Measurements from ENCODE around the gene TRAF3IP3.

TRAF3IP3 gene

GRCh38 chr1:209767706-209768105, 11.9 kb downstream of the TRAF3IP3 start:
- Mint-ChIP-seq H3K4me3 (no peak overlapping the region), H3K27ac (no peak overlapping the region), H3K9me3 (no peaks in the 10 kb centered on the region), H3K27me3 (ENCODE audit: low read depth) (no peaks in the 10 kb centered on the region), H3K36me3 (ENCODE audit: low read depth) (peaks cover 41% of the 10 kb centered on the region), H3K4me1 (ENCODE audit: low read depth) (peaks cover 42% of the 10 kb centered on the region)
- DNase-seq (ENCODE audit: low spot score): no peak

- Mint-ChIP-seq H3K27me3 (ENCODE audit: low read depth) (no peaks in the 10 kb centered on the region), H3K4me1 (ENCODE audit: low read depth) (peaks cover 42% of the 10 kb centered on the region), H3K4me3 (no peak overlapping the region), H3K36me3 (ENCODE audit: low read depth) (peaks cover 34% of the 10 kb centered on the region), H3K27ac (no peak overlapping the region), H3K9me3 (no peaks in the 10 kb centered on the region)
- DNase-seq (ENCODE audit: low spot score): peak; percentile 90
Measured at GRCh38 chr1:209768354-209768774, 12.5 kb downstream of the TRAF3IP3 start.

- H3K4me1 Mint-ChIP-seq (ENCODE audit: low read depth): peaks cover 42% of the 10 kb centered on the region
- H3K27ac Mint-ChIP-seq: no peak overlapping the region
- no peaks in the 10 kb centered on the region for H3K27me3 Mint-ChIP-seq (ENCODE audit: low read depth)
- H3K4me3 Mint-ChIP-seq: no peak overlapping the region
- DNase-seq (ENCODE audit: low spot score): peak; percentile 84
- no peaks in the 10 kb centered on the region for H3K9me3 Mint-ChIP-seq
- H3K36me3 Mint-ChIP-seq (ENCODE audit: low read depth): peaks cover 28% of the 10 kb centered on the region
Measured at GRCh38 chr1:209769171-209769904, 13.5 kb downstream of the TRAF3IP3 start.

- Mint-ChIP-seq H3K27ac (no peak overlapping the region), H3K4me1 (ENCODE audit: low read depth) (peaks cover 45% of the 10 kb centered on the region), H3K27me3 (ENCODE audit: low read depth) (no peaks in the 10 kb centered on the region), H3K9me3 (no peaks in the 10 kb centered on the region), H3K4me3 (no peak overlapping the region), H3K36me3 (ENCODE audit: low read depth) (peaks cover 31% of the 10 kb centered on the region)
- DNase-seq (ENCODE audit: low spot score): no peak
Measured at GRCh38 chr1:209769971-209770370, 14.1 kb downstream of the TRAF3IP3 start.

GRCh38 chr1:209770636-209771415, 15.0 kb downstream of the TRAF3IP3 start:
- H3K27me3 Mint-ChIP-seq (ENCODE audit: low read depth): no peaks in the 10 kb centered on the region
- H3K27ac Mint-ChIP-seq: no peak overlapping the region
- peaks cover 30% of the 10 kb centered on the region for H3K36me3 Mint-ChIP-seq (ENCODE audit: low read depth)
- no peaks in the 10 kb centered on the region for H3K9me3 Mint-ChIP-seq
- peaks cover 45% of the 10 kb centered on the region for H3K4me1 Mint-ChIP-seq (ENCODE audit: low read depth)
- no peak overlapping the region for H3K4me3 Mint-ChIP-seq
- no peak for DNase-seq (ENCODE audit: low spot score)

- no peak for DNase-seq (ENCODE audit: low spot score)
- Mint-ChIP-seq H3K36me3 (ENCODE audit: low read depth) (peaks cover 28% of the 10 kb centered on the region), H3K4me1 (ENCODE audit: low read depth) (peaks cover 42% of the 10 kb centered on the region), H3K27me3 (ENCODE audit: low read depth) (no peaks in the 10 kb centered on the region), H3K4me3 (no peak overlapping the region), H3K27ac (no peak overlapping the region), H3K9me3 (no peaks in the 10 kb centered on the region)
Measured at GRCh38 chr1:209772126-209772525, 16.3 kb downstream of the TRAF3IP3 start.

GRCh38 chr1:209774592-209774991, 18.7 kb downstream of the TRAF3IP3 start:
- no peak for DNase-seq (ENCODE audit: low spot score)
- Mint-ChIP-seq H3K27ac (peak overlapping the region; percentile 59), H3K27me3 (ENCODE audit: low read depth) (no peaks in the 10 kb centered on the region), H3K36me3 (ENCODE audit: low read depth) (peaks cover 50% of the 10 kb centered on the region), H3K9me3 (no peaks in the 10 kb centered on the region), H3K4me1 (ENCODE audit: low read depth) (peaks cover 44% of the 10 kb centered on the region), H3K4me3 (peak overlapping the region; percentile 1)

- no peaks in the 10 kb centered on the region for H3K27me3 Mint-ChIP-seq (ENCODE audit: low read depth)
- H3K36me3 Mint-ChIP-seq (ENCODE audit: low read depth): peaks cover 58% of the 10 kb centered on the region
- no peak overlapping the region for H3K4me3 Mint-ChIP-seq
- DNase-seq (ENCODE audit: low spot score): no peak
- peaks cover 52% of the 10 kb centered on the region for H3K4me1 Mint-ChIP-seq (ENCODE audit: low read depth)
- H3K27ac Mint-ChIP-seq: no peak overlapping the region
- no peaks in the 10 kb centered on the region for H3K9me3 Mint-ChIP-seq
Measured at GRCh38 chr1:209775678-209776077, 19.8 kb downstream of the TRAF3IP3 start.

- Mint-ChIP-seq H3K36me3 (ENCODE audit: low read depth) (peaks cover 70% of the 10 kb centered on the region), H3K27me3 (ENCODE audit: low read depth) (no peaks in the 10 kb centered on the region), H3K9me3 (no peaks in the 10 kb centered on the region), H3K4me3 (no peak overlapping the region), H3K27ac (peak overlapping the region; percentile 28), H3K4me1 (ENCODE audit: low read depth) (peaks cover 52% of the 10 kb centered on the region)
- DNase-seq (ENCODE audit: low spot score): no peak
Measured at GRCh38 chr1:209777587-209777986, 21.7 kb downstream of the TRAF3IP3 start.

- Mint-ChIP-seq H3K27ac (peak overlapping the region; percentile 28), H3K36me3 (ENCODE audit: low read depth) (peaks cover 73% of the 10 kb centered on the region)
- no peak for DNase-seq (ENCODE audit: low spot score)
Measured at GRCh38 chr1:209778102-209778501, 22.2 kb downstream of the TRAF3IP3 start.

GRCh38 chr1:209780268-209780667, 24.4 kb downstream of the TRAF3IP3 start:
- H3K4me1 Mint-ChIP-seq (ENCODE audit: low read depth): peaks cover 49% of the 10 kb centered on the region
- H3K36me3 Mint-ChIP-seq (ENCODE audit: low read depth): peaks cover 67% of the 10 kb centered on the region
- no peaks in the 10 kb centered on the region for H3K27me3 Mint-ChIP-seq (ENCODE audit: low read depth)
- no peak overlapping the region for H3K4me3 Mint-ChIP-seq
- peak overlapping the region; percentile 58 for H3K27ac Mint-ChIP-seq
- no peaks in the 10 kb centered on the region for H3K9me3 Mint-ChIP-seq
- DNase-seq (ENCODE audit: low spot score): no peak

More at GRCh38 chr1:209778102-209778501, 22.2 kb downstream of the TRAF3IP3 start:
- Mint-ChIP-seq H3K4me1 (ENCODE audit: low read depth) (peaks cover 49% of the 10 kb centered on the region), H3K9me3 (no peaks in the 10 kb centered on the region), H3K27me3 (ENCODE audit: low read depth) (no peaks in the 10 kb centered on the region), H3K4me3 (no peak overlapping the region)

GRCh38 chr1:209783386-209783785, 27.5 kb downstream of the TRAF3IP3 start:
- no peaks in the 10 kb centered on the region for H3K9me3 Mint-ChIP-seq
- peaks cover 51% of the 10 kb centered on the region for H3K4me1 Mint-ChIP-seq (ENCODE audit: low read depth)
- no peaks in the 10 kb centered on the region for H3K27me3 Mint-ChIP-seq (ENCODE audit: low read depth)

GRCh38 chr1:209784265-209785169, 28.7 kb downstream of the TRAF3IP3 start, which contains the start of gene C1orf74:
C1orf74 (minus strand) TSS chr1:209784559; CDS start chr1:209783634, 925 bp downstream.
- DNase-seq (ENCODE audit: low spot score): peak; percentile 100
- no peaks in the 10 kb centered on the region for H3K9me3 Mint-ChIP-seq
- no peaks in the 10 kb centered on the region for H3K27me3 Mint-ChIP-seq (ENCODE audit: low read depth)
- H3K4me3 Mint-ChIP-seq: peak within 1 kb of the TSS; percentile 93
- peaks cover 31% of the 10 kb centered on the region for H3K36me3 Mint-ChIP-seq (ENCODE audit: low read depth)
- H3K27ac Mint-ChIP-seq: peak within 1 kb of the TSS; percentile 93
- peaks cover 51% of the 10 kb centered on the region for H3K4me1 Mint-ChIP-seq (ENCODE audit: low read depth)

More at GRCh38 chr1:209783386-209783785, 27.5 kb downstream of the TRAF3IP3 start:
- Mint-ChIP-seq H3K4me3 (peak overlapping the region; percentile 93), H3K27ac (peak overlapping the region; percentile 93), H3K36me3 (ENCODE audit: low read depth) (peaks cover 41% of the 10 kb centered on the region)
- DNase-seq (ENCODE audit: low spot score): no peak

All from T-helper 2 cell treated with Interferon-gamma antibody and Interleukin-4, amounts not matched to agents 5 μg/mL and 100 μg/mL, for 36 hours (primary cell).